ENCODE measurements around the gene SLC38A11.

- TF ChIP-seq, protein P1, sequence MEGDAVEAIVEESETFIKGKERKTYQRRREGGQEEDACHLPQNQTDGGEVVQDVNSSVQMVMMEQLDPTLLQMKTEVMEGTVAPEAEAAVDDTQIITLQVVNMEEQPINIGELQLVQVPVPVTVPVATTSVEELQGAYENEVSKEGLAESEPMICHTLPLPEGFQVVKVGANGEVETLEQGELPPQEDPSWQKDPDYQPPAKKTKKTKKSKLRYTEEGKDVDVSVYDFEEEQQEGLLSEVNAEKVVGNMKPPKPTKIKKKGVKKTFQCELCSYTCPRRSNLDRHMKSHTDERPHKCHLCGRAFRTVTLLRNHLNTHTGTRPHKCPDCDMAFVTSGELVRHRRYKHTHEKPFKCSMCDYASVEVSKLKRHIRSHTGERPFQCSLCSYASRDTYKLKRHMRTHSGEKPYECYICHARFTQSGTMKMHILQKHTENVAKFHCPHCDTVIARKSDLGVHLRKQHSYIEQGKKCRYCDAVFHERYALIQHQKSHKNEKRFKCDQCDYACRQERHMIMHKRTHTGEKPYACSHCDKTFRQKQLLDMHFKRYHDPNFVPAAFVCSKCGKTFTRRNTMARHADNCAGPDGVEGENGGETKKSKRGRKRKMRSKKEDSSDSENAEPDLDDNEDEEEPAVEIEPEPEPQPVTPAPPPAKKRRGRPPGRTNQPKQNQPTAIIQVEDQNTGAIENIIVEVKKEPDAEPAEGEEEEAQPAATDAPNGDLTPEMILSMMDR (conservative IDR thresholded peaks at IDR 0.05): no peak
- no peak for TF ChIP-seq ZFX (IDR thresholded peaks at IDR 0.05)
Observed at GRCh38 chr2:164922134-164922533, 33.2 kb downstream of the SLC38A11 start.
